ENCODE measurements around the gene ANKHD1. TPM values are rescaled to one million over a fixed set of nuclear protein-coding genes. Genes with fewer than 3 reads are reported as not detected.
A peak's percentile ranks its signal among the peaks of the same experiment; 100 is the strongest.

The ANKHD1 gene
- total RNA-seq, 6 experiments from 2014 or later = 45.5 to 73.2 (median 62.6) TPM

- Histone ChIP-seq H3K4me1 (peaks cover 0 to 13% (median 6%) of the 10 kb centered on the region in 4 donors), H3K4me3 (no peak overlapping the region), H3K36me3 (peaks cover 0 to 18% (median 7%) of the 10 kb centered on the region in 4 donors), H3K27ac (no peak overlapping the region), H3K9me3 (no peaks in the 10 kb centered on the region), H3K27me3 (no peaks in the 10 kb centered on the region)
- DNase-seq = no peak
- ATAC-seq = no peak
- intact Hi-C loops (cut with DNase I) = no loop called here
- 73% methylated on average over 1 of the region's 1 CpG for WGBS (ENCODE audit: insufficient coverage, low coverage, low lambda C conversion rate, missing lambda C conversion rate)
- no peak for TF ChIP-seq POLR2A (IDR thresholded peaks at IDR 0.05)
- TF ChIP-seq CTCF (IDR thresholded peaks at IDR 0.05) = no peak
These were observed 97.0 kb downstream of the ANKHD1 start for GRCh38 chr5:140498591-140498990.

GRCh38 chr5:140502834-140503233 lies 101.2 kb downstream of the ANKHD1 start:
- peaks cover 8 to 41% (median 17%) of the 10 kb centered on the region in 4 donors for H3K36me3 ChIP-seq
- peaks cover 0 to 9% (median 2%) of the 10 kb centered on the region in 4 donors for H3K4me1 ChIP-seq
- no peaks in the 10 kb centered on the region for H3K27me3 ChIP-seq
- H3K4me3 ChIP-seq = no peak overlapping the region
- H3K27ac ChIP-seq = no peak overlapping the region
- TF ChIP-seq POLR2A (IDR thresholded peaks at IDR 0.05) (no peak), CTCF (IDR thresholded peaks at IDR 0.05) (no peak)
- no peak for ATAC-seq
- intact Hi-C loops (cut with DNase I) = no loop called here
- H3K9me3 ChIP-seq = no peaks in the 10 kb centered on the region
- 87% methylated on average over 2 of the region's 2 CpGs for WGBS (ENCODE audit: insufficient coverage, low coverage, low lambda C conversion rate, missing lambda C conversion rate)
- DNase-seq = no peak

GRCh38 chr5:140509898-140510297 lies 108.3 kb downstream of the ANKHD1 start:
- H3K9me3 ChIP-seq = no peaks in the 10 kb centered on the region
- H3K27ac ChIP-seq = no peak overlapping the region
- DNase-seq (peak in 1 of 3 donors; percentile 39), ATAC-seq (peak in 2 of 4 donors; percentile 35 to 66)
- 43% methylated on average over 4 of the region's 4 CpGs for whole genome bisulfite sequencing (ENCODE audit: insufficient coverage, low coverage, low lambda C conversion rate, missing lambda C conversion rate)
- peaks cover 0 to 18% (median 0%) of the 10 kb centered on the region in 4 donors for H3K4me1 ChIP-seq
- peaks cover 0 to 86% (median 31%) of the 10 kb centered on the region in 4 donors for H3K36me3 ChIP-seq
- no peaks in the 10 kb centered on the region for H3K27me3 ChIP-seq
- TF ChIP-seq CTCF (IDR thresholded peaks at IDR 0.05) = no peak
- no peak for TF ChIP-seq POLR2A (IDR thresholded peaks at IDR 0.05)
- H3K4me3 ChIP-seq = no peak overlapping the region
- intact Hi-C loops (cut with DNase I) = no loop called here

GRCh38 chr5:140513124-140513523 lies 111.5 kb downstream of the ANKHD1 start:
- Histone ChIP-seq H3K27me3 (no peaks in the 10 kb centered on the region), H3K36me3 (peaks cover 0 to 59% (median 18%) of the 10 kb centered on the region in 4 donors), H3K4me1 (peaks cover 0 to 18% (median 0%) of the 10 kb centered on the region in 4 donors), H3K9me3 (no peaks in the 10 kb centered on the region), H3K27ac (peak overlapping the region in 1 of 3 donors; percentile 49), H3K4me3 (no peak overlapping the region)
- WGBS (ENCODE audit: insufficient coverage, low coverage, low lambda C conversion rate, missing lambda C conversion rate) = 33% methylated on average over 2 of the region's 2 CpGs
- ATAC-seq (peak in 3 of 4 donors; percentile 62 to 79 (median 70)), DNase-seq (no peak)
- intact Hi-C loops (cut with DNase I) = no loop called here
- TF ChIP-seq POLR2A (IDR thresholded peaks at IDR 0.05) (no peak), CTCF (IDR thresholded peaks at IDR 0.05) (no peak)

GRCh38 chr5:140524003-140524402 lies 122.4 kb downstream of the ANKHD1 start:
- DNase-seq = no peak
- Histone ChIP-seq H3K27me3 (no peaks in the 10 kb centered on the region), H3K4me3 (no peak overlapping the region), H3K4me1 (no peaks in the 10 kb centered on the region), H3K36me3 (peaks cover 5 to 60% (median 28%) of the 10 kb centered on the region in 4 donors), H3K9me3 (no peaks in the 10 kb centered on the region), H3K27ac (no peak overlapping the region)
- intact Hi-C loops (cut with DNase I) = no loop called here
- 80% methylated on average over 2 of the region's 2 CpGs for WGBS (ENCODE audit: insufficient coverage, low coverage, low lambda C conversion rate, missing lambda C conversion rate)
- TF ChIP-seq POLR2A (IDR thresholded peaks at IDR 0.05) (no peak), CTCF (IDR thresholded peaks at IDR 0.05) (no peak)
- no peak for ATAC-seq
